Common myeloid progenitor, CD34-positive (primary cell): ENCODE results near the gene NUCB2.
"Not testable (repeated sequence)": the region's sequence is repeated elsewhere in the genome, so short reads cannot be mapped to it uniquely, and the experiment has no call there.

Experiments used
- CTCF ChIA-PET: fragments of 350-600 bp; sonication (Branson Sonifier 250); formaldehyde crosslinking; loops from one replicate; lab custom pipeline; 2021; ENCODE audit warnings: antibody characterized with exemption; lab: Charles Lee
- POLR2A ChIA-PET: fragments of 350-600 bp; sonication (Branson Sonifier 250); formaldehyde crosslinking; loops from one replicate; lab custom pipeline; 2021; ENCODE audit warnings: antibody characterized with exemption; lab: Charles Lee
- DNase-seq, 3 donors: peaks; one replicate each; pipeline versions ENCODE4 v3.0.0 to v3.0.0-alpha.2; 2013
- H3K27ac ChIP-seq, 2 experiments: 1 replicate in 1 of 2; 2 replicates in 1 of 2; pipeline ENCODE4 v1.7.0; 2013; ENCODE audit warnings: inconsistent platforms in 2 of 2, low read length in 2 of 2, mild to moderate bottlenecking in 2 of 2, low read depth in 1 of 2, moderate library complexity in 1 of 2; ENCODE audit not compliant: severe bottlenecking in 2 of 2, insufficient read depth in 1 of 2, poor library complexity in 1 of 2
- H3K27me3 ChIP-seq, 5 experiments: replicated peaks in 2 of 5; 1 replicate in 3 of 5; 2 replicates in 2 of 5; pipeline versions ENCODE4 v1.6.1 to v1.7.0; 2013; ENCODE audit warnings: low read length in 4 of 5, mild to moderate bottlenecking in 2 of 5, moderate library complexity in 2 of 5, inconsistent platforms in 1 of 5; ENCODE audit not compliant: insufficient read depth in 5 of 5, control insufficient read depth in 4 of 5
- H3K36me3 ChIP-seq, 4 experiments: 1 replicate in 2 of 4; 2 replicates in 2 of 4; pipeline versions ENCODE4 v1.6.1 to v1.7.0; 2013; ENCODE audit warnings: low read length in 3 of 4, control low read depth in 1 of 4, mild to moderate bottlenecking in 1 of 4; ENCODE audit not compliant: control insufficient read depth in 4 of 4, insufficient read depth in 4 of 4
- H3K4me1 ChIP-seq, 4 experiments: 1 replicate in 3 of 4; 2 replicates in 1 of 4; pipeline versions ENCODE4 v1.6.1 to v1.7.1; 2013; ENCODE audit warnings: low read length in 3 of 4, mild to moderate bottlenecking in 3 of 4, control low read depth in 1 of 4, inconsistent platforms in 1 of 4, moderate library complexity in 1 of 4; ENCODE audit not compliant: control insufficient read depth in 4 of 4, insufficient read depth in 4 of 4; ENCODE audit errors: control extremely low read depth in 1 of 4
- H3K4me3 ChIP-seq, 7 experiments: 1 replicate in 4 of 7; 2 replicates in 3 of 7; pipeline versions ENCODE4 v1.5.1 to v1.7.0; 2013; ENCODE audit warnings: mild to moderate bottlenecking in 7 of 7, low read length in 6 of 7, moderate library complexity in 6 of 7, inconsistent platforms in 2 of 7, low read depth in 2 of 7, control low read depth in 1 of 7; ENCODE audit not compliant: insufficient read depth in 4 of 7, control insufficient read depth in 1 of 7; ENCODE audit errors: extremely low read depth in 1 of 7
- H3K9me3 ChIP-seq, 5 experiments: 1 replicate in 4 of 5; 2 replicates in 1 of 5; pipeline versions ENCODE4 v1.6.1 to v1.7.1; 2013; ENCODE audit warnings: low read length in 4 of 5, mild to moderate bottlenecking in 2 of 5, inconsistent platforms in 1 of 5, low read depth in 1 of 5, moderate library complexity in 1 of 5; ENCODE audit not compliant: control insufficient read depth in 4 of 5, insufficient read depth in 2 of 5; ENCODE audit errors: control extremely low read depth in 1 of 5
- WGBS: methylation state at CpG from one replicate; pipeline ENCODE4 v1.1.5; 2013; ENCODE audit not compliant: insufficient coverage; 5-methylcytosine and 5-hydroxymethylcytosine counted together

Gene NUCB2

DNA sequence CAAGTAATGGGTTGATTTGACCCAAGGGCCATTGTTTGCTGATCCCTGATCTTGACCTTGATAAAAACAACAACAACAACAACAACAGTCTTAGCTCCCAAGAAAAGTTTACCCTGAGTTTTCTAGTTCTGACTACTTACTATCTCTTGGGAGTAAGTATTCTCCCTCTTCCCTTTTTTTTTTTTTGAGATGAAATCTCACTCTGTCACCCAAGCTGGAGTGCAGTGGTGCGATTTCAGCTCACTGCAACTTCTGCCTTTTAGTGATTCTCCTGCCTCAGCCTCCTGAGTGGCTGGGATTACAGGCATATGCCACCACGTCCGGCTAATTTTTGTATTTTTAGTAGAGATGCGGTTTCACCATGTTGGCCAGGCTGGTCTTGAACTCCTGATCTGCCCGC is 8.0 kb upstream of the NUCB2 start:
- H3K27me3 ChIP-seq, DNase-seq, H3K9me3 ChIP-seq, H3K4me3 ChIP-seq, POLR2A ChIA-PET, H3K27ac ChIP-seq, H3K36me3 ChIP-seq: not testable (repeated sequence)
- CTCF ChIA-PET = interaction anchor here (0.6 to 1.8 kb wide), 3 partner anchors 17 to 1356 kb away, joined by 3 to 6 read pairs (median 5); no protein-coding TSS in a partner anchor
- peaks cover 4 to 25% (median 11%) of the 10 kb centered on the region in 4 experiments for H3K4me1 ChIP-seq
- WGBS = 85% methylated on average over 4 of the region's 5 CpGs

DNA sequence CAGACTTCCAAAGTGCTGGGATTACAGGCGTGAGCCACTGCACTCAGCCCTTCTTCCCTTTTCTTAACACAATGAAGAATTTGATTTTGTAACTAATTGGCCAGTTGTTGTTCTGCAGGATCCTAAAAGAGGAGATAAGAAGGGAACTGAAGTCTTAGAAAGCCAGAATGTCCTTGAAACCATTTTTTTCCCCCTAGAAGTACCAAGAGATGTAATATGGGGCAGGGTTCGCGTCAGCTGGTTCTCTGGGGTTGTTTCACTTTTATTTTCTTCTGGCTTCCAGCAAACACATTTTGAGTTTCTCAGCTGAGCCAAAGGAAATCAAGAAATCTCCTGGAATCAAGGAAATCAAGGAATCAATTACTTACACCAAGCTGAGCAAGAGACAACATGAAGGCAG is 7.6 kb upstream of the NUCB2 start:
- Histone ChIP-seq H3K4me1 (peaks cover 4 to 29% (median 15%) of the 10 kb centered on the region in 4 experiments), H3K27ac (no peak overlapping the region), H3K4me3 (no peak overlapping the region), H3K27me3 (no peaks in the 10 kb centered on the region), H3K9me3 (no peaks in the 10 kb centered on the region), H3K36me3 (no peaks in the 10 kb centered on the region)
- ChIA-PET CTCF (interaction anchor here (0.6 to 1.9 kb wide), 3 partner anchors 16 to 1355 kb away, joined by 3 to 7 read pairs (median 5); no protein-coding TSS in a partner anchor), POLR2A (interaction anchor here (0.6 kb wide), 1 partner anchor 31 kb away, joined by 3 read pairs; no protein-coding TSS in a partner anchor)
- no CpG with 5 or more reads among the region's 3 CpGs for WGBS
- no peak for DNase-seq

DNA sequence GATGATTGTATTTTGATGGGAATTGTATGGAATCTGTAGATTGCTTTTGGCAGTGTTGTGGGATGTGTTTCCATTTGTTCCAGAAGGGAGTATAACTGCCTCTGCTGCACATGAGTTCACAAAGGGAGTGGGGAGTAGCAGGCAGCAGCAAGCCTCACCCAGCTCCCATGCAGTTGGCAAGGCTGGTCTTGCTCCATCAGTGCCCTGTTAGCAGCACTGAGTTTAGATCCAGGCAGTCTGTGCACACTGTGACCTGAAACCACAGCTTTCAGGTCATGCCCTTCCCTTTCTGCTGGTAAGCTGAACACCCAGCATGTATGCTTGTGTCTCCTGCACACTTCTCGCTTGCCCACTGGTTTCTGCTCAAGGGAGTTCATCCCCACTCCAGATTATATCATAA is 3.7 kb upstream of the NUCB2 start:
- POLR2A ChIA-PET = no interaction called here

DNA sequence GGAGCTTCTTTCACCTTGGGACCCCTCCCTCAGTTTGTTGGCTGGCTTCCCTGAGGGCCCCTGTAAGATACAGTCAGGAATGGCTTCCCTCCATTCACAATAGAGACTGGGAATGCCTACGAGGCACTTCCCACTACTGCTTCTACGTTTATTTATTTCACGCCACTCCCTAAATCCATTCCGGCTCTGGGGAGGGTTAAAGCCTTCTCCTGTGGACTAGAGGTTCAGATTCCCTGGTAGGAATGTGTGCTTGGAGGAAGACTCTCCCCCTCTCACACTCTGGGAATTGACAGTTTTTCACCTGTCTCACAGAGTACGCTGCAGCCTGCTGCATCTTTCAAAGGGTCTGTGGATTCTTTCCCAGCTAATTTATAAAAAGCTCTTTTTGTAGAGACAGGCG is 3.3 kb upstream of the NUCB2 start:
- POLR2A ChIA-PET = no interaction called here
- CTCF ChIA-PET = interaction anchor here (0.8 to 1.8 kb wide), 4 partner anchors 23 to 45 kb away, joined by 3 to 6 read pairs (median 4); no protein-coding TSS in a partner anchor
- H3K4me3 ChIP-seq = no peak overlapping the region
- H3K9me3 ChIP-seq = no peaks in the 10 kb centered on the region
- H3K27me3 ChIP-seq = no peaks in the 10 kb centered on the region
- DNase-seq = no peak
- WGBS = 100% methylated on average over 3 of the region's 6 CpGs
- H3K4me1 ChIP-seq = peaks cover 18 to 49% (median 43%) of the 10 kb centered on the region in 4 experiments
- H3K27ac ChIP-seq = no peak overlapping the region
- no peaks in the 10 kb centered on the region for H3K36me3 ChIP-seq

More for the DNA sequence above, 3.7 kb upstream of the NUCB2 start:
- H3K4me3 ChIP-seq = no peak overlapping the region
- no peak overlapping the region for H3K27ac ChIP-seq
- H3K36me3 ChIP-seq = no peaks in the 10 kb centered on the region
- DNase-seq = no peak
- H3K9me3 ChIP-seq = no peaks in the 10 kb centered on the region
- CTCF ChIA-PET = interaction anchor here (0.8 to 1.5 kb wide), 3 partner anchors 23 to 46 kb away, joined by 3 to 4 read pairs (median 3); no protein-coding TSS in a partner anchor
- WGBS = 100% methylated on average over 1 of the region's 1 CpG
- peaks cover 17 to 47% (median 40%) of the 10 kb centered on the region in 4 experiments for H3K4me1 ChIP-seq
- no peaks in the 10 kb centered on the region for H3K27me3 ChIP-seq

DNA sequence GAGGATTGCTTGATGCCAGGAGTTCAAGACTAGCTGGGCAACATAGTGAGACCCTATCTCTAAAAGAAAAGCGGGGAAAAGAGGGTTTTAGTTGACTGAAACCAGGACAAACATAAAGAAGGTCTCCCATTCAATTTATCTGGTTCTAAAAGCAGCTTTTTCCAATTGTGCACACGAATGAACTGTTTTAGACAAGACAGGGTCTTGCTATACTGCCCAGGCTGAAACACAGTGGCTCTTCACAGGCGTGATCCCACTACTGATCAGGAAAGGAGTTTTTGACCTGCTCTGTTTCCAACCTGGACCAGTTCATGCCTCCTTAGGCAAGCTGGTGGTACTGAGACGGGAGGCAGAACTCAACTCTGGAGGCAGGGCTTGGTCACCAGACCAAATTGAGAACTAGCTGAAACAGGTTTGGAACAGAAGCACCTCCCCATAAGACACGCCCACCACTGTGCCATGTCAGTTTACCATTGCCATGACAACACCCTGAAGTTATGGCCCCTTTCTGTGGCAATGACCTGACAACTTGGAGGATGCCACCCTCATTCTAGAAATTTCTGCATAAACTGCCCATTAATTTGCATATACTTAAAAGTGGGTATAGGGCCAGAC is 2.8 kb upstream of the NUCB2 start:
- CTCF ChIA-PET = interaction anchor here (0.8 to 3.0 kb wide), 7 partner anchors 11 to 45 kb away, joined by 3 to 14 read pairs (median 4); no protein-coding TSS in a partner anchor
- POLR2A ChIA-PET = interaction anchor here (0.6 kb wide), 1 partner anchor 10 kb away, joined by 4 read pairs; no protein-coding TSS in a partner anchor
- WGBS = 80% methylated on average over 5 of the region's 5 CpGs

DNA sequence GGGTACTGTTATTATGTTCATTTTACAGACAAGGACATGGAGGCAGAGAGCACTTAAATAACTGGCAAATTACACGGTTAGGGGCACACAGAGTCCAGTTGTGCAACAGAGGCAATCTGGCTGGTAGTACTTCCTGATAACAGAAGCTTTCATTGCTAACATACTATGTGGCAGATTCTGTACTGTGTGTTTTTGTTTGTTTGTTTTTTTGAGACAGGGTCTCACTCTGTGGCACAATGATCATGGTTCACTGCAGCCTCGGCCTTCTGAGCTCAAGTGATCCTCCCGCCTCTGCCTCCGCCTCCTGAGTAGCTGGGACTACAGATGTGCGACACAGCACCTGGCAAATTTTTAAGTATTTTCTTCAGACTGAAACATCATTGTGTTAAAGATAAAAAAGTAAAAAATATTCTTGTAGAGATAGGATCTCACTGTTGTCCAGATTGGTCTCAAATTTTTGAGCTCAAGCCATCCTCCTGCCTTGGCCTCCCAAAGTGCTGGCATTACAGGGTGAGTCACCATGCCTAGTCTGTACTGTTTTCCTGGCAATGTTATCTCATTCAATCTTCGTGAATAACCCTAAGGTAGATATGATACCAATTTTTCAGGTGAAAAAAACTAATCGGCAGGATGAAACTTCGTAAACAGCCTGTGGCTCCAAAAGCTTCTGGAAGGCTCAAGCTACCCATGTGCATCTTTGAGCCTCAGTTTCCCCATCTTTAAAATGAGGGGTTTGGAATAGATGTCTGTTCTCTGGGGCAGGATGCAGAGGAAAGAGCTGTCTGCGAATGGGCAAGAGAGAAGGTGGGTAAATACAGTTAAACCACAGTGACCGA is 921 bp upstream of the NUCB2 start:
- Histone ChIP-seq H3K9me3 (no peaks in the 10 kb centered on the region), H3K4me1 (peaks cover 26 to 68% (median 55%) of the 10 kb centered on the region in 4 experiments), H3K4me3 (peak overlapping the region in 6 of 7 experiments; percentile 77 to 99 (median 94)), H3K27ac (peak overlapping the region; percentile 86 to 93), H3K27me3 (no peaks in the 10 kb centered on the region), H3K36me3 (peaks cover 0 to 3% (median 2%) of the 10 kb centered on the region in 4 experiments)
- 36% methylated on average over 6 of the region's 10 CpGs for WGBS
- ChIA-PET POLR2A (interaction anchor here (0.6 to 1.3 kb wide), 2 partner anchors 11 to 31 kb away, joined by 5 read pairs; no protein-coding TSS in a partner anchor), CTCF (interaction anchor here (0.6 to 3.0 kb wide), 12 partner anchors 9 to 93 kb away, joined by 3 to 14 read pairs (median 4); no protein-coding TSS in a partner anchor)
- DNase-seq = peak in 2 of 3 donors; percentile 44 to 65

More for the DNA sequence above, 2.8 kb upstream of the NUCB2 start:
- Histone ChIP-seq H3K9me3 (no peaks in the 10 kb centered on the region), H3K4me1 (peaks cover 21 to 54% (median 47%) of the 10 kb centered on the region in 4 experiments), H3K27ac (peak overlapping the region in 1 of 2 experiments; percentile 15), H3K36me3 (no peaks in the 10 kb centered on the region), H3K4me3 (no peak overlapping the region), H3K27me3 (no peaks in the 10 kb centered on the region)
- DNase-seq = peak; percentile 73 to 91 (median 86)
